ENCODE data around the gene ARHGEF12. TPM values are rescaled to one million over a fixed set of nuclear protein-coding genes. Genes with fewer than 3 reads are reported as not detected.

ARHGEF12 gene
- total and polyA plus RNA-seq, 10 of the 15 experiments (the other 5 are each of a cell fraction or from before 2014, with no cell fraction given), result 2.7 to 40.8 (median 20.9) TPM

GRCh38 chr11:120471994-120472393 lies 135.8 kb downstream of the ARHGEF12 start:
- ChIA-PET RAD21 (ENCODE audit: unreplicated experiment) (no interaction called here), CTCF (no interaction called here), SMC1A (ENCODE audit: uncharacterized antibody, unreplicated experiment) (no interaction called here), POLR2A (no interaction called here)
- Histone ChIP-seq H3K36me3 (ENCODE audit: control insufficient read depth in 2 of 2, insufficient read depth in 2 of 2, low read length in 1 of 2) (peaks cover 0 to 3% of the 10 kb centered on the region in 2 experiments; a peak in 1 of 4 replicates), H3K9ac (ENCODE audit: control insufficient read depth, insufficient read depth, low read length) (no peak overlapping the region), H3K79me2 (ENCODE audit: control insufficient read depth, insufficient read depth, low read length) (no peaks in the 10 kb centered on the region), H3K4me3 (no peak overlapping the region), H3K9me3 (replicated peaks; ENCODE audit: control insufficient read depth, insufficient read depth, low read length) (no peaks in the 10 kb centered on the region), H2AFZ (ENCODE audit: control insufficient read depth, low read depth, low read length) (no peak overlapping the region), H3K4me1 (ENCODE audit: control insufficient read depth, insufficient read depth, low read length) (no peaks in the 10 kb centered on the region), H3K27me3 (replicated peaks in 1 of 2; ENCODE audit: control insufficient read depth in 2 of 2, insufficient read depth in 2 of 2, low read length in 1 of 2) (no peaks in the 10 kb centered on the region), H4K20me1 (ENCODE audit: control insufficient read depth, insufficient read depth) (no peaks in the 10 kb centered on the region), H3K27ac (ENCODE audit: control insufficient read depth, insufficient read depth) (no peak overlapping the region), H3K4me2 (ENCODE audit: control insufficient read depth, insufficient read depth) (no peak overlapping the region)
- intact Hi-C loops (cut with micrococcal nuclease; ENCODE audit: unreplicated experiment) (no loop called here), in situ Hi-C loops (cut with MboI) (no loop called here)
- FAIRE-seq (no peak), ATAC-seq (no peak), DNase-seq (ENCODE audit: low read depth, low spot score) (no peak)
- TF ChIP-seq ZZZ3 (IDR thresholded peaks at IDR 0.05; ENCODE audit: control insufficient read depth, insufficient read length, low read depth), result no peak
- no peak for TF ChIP-seq BMI1 (IDR thresholded peaks at IDR 0.05; ENCODE audit: borderline replicate concordance)
- no peak for TF ChIP-seq MXI1 (IDR thresholded peaks at IDR 0.05; ENCODE audit: low read depth, low read length)
- no peak for TF ChIP-seq NBN (IDR thresholded peaks at IDR 0.05)
- no peak for TF ChIP-seq USF2 (IDR thresholded peaks at IDR 0.05; ENCODE audit: borderline replicate concordance, low read depth, low read length)
- no peak for TF ChIP-seq SRF (IDR thresholded peaks at IDR 0.05; ENCODE audit: low read depth in 2 of 2, low read length in 2 of 2)
- no peak for TF ChIP-seq ZNF622 (IDR thresholded peaks at IDR 0.05)
- no peak for TF ChIP-seq TCF12 (IDR thresholded peaks at IDR 0.05; ENCODE audit: low read depth, low read length)
- no peak for TF ChIP-seq RCOR1 (conservative IDR thresholded peaks at IDR 0.05; ENCODE audit: low read depth, low read length)
- TF ChIP-seq CTCF (IDR thresholded peaks at IDR 0.05 in 2 of 3, conservative IDR thresholded peaks at IDR 0.05 in 1 of 3; ENCODE audit: control insufficient read depth in 2 of 3, extremely low read depth in 1 of 3, insufficient read depth in 1 of 3, low read depth in 3 of 3, low read length in 3 of 3), result no peak
- TF ChIP-seq SUPT20H (IDR thresholded peaks at IDR 0.05; ENCODE audit: borderline replicate concordance, control insufficient read depth, low read depth, low read length), result no peak
- no peak for TF ChIP-seq SMARCA5 (IDR thresholded peaks at IDR 0.05)
- TF ChIP-seq YY1 (IDR thresholded peaks at IDR 0.05; ENCODE audit: low read depth, low read length), result no peak
- TF ChIP-seq JUND (IDR thresholded peaks at IDR 0.05; ENCODE audit: low read depth, low read length), result no peak
- TF ChIP-seq SUZ12 (IDR thresholded peaks at IDR 0.05; ENCODE audit: unreplicated experiment), result no peak
- no TSS peak for BruUV-seq (replicated peaks)
- 95% methylated on average over 3 of the region's 3 CpGs for WGBS (ENCODE audit: insufficient coverage, insufficient replicate concordance, low lambda C conversion rate, missing lambda C conversion rate)
